Gastroesophageal sphincter (tissue), 4 donors: Measurements from ENCODE around the gene TBC1D5. TPM values are rescaled to one million over a fixed set of nuclear protein-coding genes. Genes with fewer than 3 reads are reported as not detected.
"Not testable (repeated sequence)": the region's sequence is repeated elsewhere in the genome, so short reads cannot be mapped to it uniquely, and the experiment has no call there.

Experiments used
- ATAC-seq: fragments of 150-250 bp; one replicate; pipeline ENCODE4 v1.9.1; 2016; ENCODE audit warnings: mild to moderate bottlenecking, moderate library complexity
- H3K27ac ChIP-seq, 4 donors: fragments of 200-600 bp; sonication (generic) in 3 of 4; 1 replicate in 3 of 4; 2 replicates in 1 of 4; pipeline ENCODE4 v1.5.1; 2016 to 2019
- H3K27me3 ChIP-seq: fragments of 200-600 bp; sonication (generic); one replicate; pipeline ENCODE4 v1.5.1; 2019
- H3K36me3 ChIP-seq, 2 donors: fragments of 200-600 bp; sonication (generic); one replicate each; pipeline ENCODE4 v1.5.1; 2019; ENCODE audit warnings: control low read depth in 1 of 2
- H3K4me1 ChIP-seq, 3 donors: fragments of 200-600 bp; sonication (generic); 1 replicate in 2 of 3; 2 replicates in 1 of 3; pipeline ENCODE4 v1.5.1; 2016 to 2019; ENCODE audit warnings: control low read depth in 2 of 3
- H3K4me3 ChIP-seq, 2 donors: fragments of 200-600 bp; sonication (generic); one replicate each; pipeline ENCODE4 v1.5.1; 2019; ENCODE audit warnings: mild to moderate bottlenecking in 1 of 2, moderate library complexity in 1 of 2
- H3K9me3 ChIP-seq, 3 donors: fragments of 200-600 bp; sonication (generic); one replicate each; pipeline ENCODE4 v1.5.1; 2017 to 2019; ENCODE audit warnings: control low read depth in 2 of 3
- EP300 ChIP-seq: sonication (generic); formaldehyde crosslinking; IDR thresholded peaks from one replicate; pipeline ENCODE4 v1.6.1; 2017; ENCODE audit warnings: antibody characterized with exemption, mild to moderate bottlenecking
- POLR2A ChIP-seq, 2 donors: fragments of 450-650 bp; IDR thresholded peaks; one replicate each; pipeline ENCODE4 v1.6.1; 2017; ENCODE audit warnings: antibody characterized with exemption in 2 of 2, mild to moderate bottlenecking in 2 of 2, moderate library complexity in 1 of 2
- POLR2AphosphoS5 ChIP-seq: sonication (generic); formaldehyde crosslinking; IDR thresholded peaks from one replicate; pipeline ENCODE4 v1.6.1; 2017; ENCODE audit warnings: antibody characterized with exemption
- WGBS, 2 donors: methylation state at CpG; one replicate each; pipeline ENCODE4 v1.1.5; 2018; ENCODE audit warnings: low coverage in 1 of 2; 5-methylcytosine and 5-hydroxymethylcytosine counted together
- total RNA-seq, 4 donors: library from RNA; depleted of rRNA; stranded (reverse); fragments of >200 nt; gene quantifications; one replicate each; pipeline ENCODE4 v1.1.0, GENCODE V29; 2016
- TF ChIP-seq, protein P1 (sequence below), 4 experiments: fragments of 200-600 bp in 2 of 4; fragments of 450-650 bp in 2 of 4; sonication (generic) in 1 of 4; IDR thresholded peaks; one replicate each; pipeline ENCODE4 v1.5.1; 2017 to 2019; ENCODE audit warnings: antibody characterized with exemption in 4 of 4, mild to moderate bottlenecking in 2 of 4, moderate library complexity in 2 of 4

Gene TBC1D5
- total RNA-seq, 4 donors from 2014 or later: 59.5 to 66.6 (median 61.6) TPM

DNA sequence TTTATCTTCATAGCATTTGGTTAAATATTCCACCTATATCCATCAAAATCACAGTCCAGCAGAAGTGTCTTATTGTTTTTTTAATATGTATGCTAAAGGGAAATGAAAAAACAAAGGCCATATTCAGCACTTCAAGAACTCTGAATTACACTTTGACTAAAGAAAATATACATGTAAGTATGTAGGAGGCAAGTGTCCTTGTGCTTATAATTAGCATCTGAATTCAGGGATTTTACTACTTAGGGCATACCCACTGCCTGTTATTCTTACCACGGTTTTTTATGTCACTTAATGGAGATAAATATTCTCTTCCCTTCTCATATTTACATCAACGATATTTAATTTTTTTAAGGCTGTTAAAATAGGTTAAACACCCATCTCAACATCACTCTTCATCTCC, 117.3 kb downstream of the TBC1D5 start:
- H3K27me3 ChIP-seq: no peaks in the 10 kb centered on the region
- no peaks in the 10 kb centered on the region for H3K9me3 ChIP-seq
- TF ChIP-seq POLR2A (IDR thresholded peaks at IDR 0.05) (no peak), POLR2AphosphoS5 (no peak), EP300 (no peak)
- TF ChIP-seq, protein P1, sequence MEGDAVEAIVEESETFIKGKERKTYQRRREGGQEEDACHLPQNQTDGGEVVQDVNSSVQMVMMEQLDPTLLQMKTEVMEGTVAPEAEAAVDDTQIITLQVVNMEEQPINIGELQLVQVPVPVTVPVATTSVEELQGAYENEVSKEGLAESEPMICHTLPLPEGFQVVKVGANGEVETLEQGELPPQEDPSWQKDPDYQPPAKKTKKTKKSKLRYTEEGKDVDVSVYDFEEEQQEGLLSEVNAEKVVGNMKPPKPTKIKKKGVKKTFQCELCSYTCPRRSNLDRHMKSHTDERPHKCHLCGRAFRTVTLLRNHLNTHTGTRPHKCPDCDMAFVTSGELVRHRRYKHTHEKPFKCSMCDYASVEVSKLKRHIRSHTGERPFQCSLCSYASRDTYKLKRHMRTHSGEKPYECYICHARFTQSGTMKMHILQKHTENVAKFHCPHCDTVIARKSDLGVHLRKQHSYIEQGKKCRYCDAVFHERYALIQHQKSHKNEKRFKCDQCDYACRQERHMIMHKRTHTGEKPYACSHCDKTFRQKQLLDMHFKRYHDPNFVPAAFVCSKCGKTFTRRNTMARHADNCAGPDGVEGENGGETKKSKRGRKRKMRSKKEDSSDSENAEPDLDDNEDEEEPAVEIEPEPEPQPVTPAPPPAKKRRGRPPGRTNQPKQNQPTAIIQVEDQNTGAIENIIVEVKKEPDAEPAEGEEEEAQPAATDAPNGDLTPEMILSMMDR (IDR thresholded peaks at IDR 0.05): no peak
- no peak for ATAC-seq
- no peak overlapping the region for H3K27ac ChIP-seq
- H3K36me3 ChIP-seq: peaks cover 0 to 21% of the 10 kb centered on the region in 2 donors
- H3K4me3 ChIP-seq: no peak overlapping the region
- WGBS, 2 donors: 28 to 51% methylated on average over 2 of the region's 2 CpGs
- H3K4me1 ChIP-seq: peaks cover 0 to 14% (median 0%) of the 10 kb centered on the region in 3 donors

DNA sequence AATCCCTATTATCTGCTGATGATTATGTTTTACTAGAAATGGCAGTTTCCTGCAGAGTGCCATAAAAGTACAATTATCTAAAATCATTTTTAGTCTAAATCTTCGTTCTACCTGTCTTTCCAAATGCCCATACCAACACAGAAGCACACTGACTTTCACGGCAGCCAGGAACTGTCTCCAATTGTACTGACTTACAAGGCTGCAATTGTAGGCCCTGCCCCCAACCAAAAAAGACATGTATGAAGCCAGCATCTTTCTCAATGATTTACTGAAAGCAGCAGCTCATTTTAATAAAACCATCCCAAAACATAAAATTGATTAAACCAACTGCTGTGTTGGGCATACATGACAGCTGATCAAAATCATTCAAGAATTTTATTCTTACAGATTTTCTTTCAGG, 119.0 kb downstream of the TBC1D5 start:
- no peak for ATAC-seq
- no peaks in the 10 kb centered on the region for H3K9me3 ChIP-seq
- H3K27me3 ChIP-seq: no peaks in the 10 kb centered on the region
- TF ChIP-seq, protein P1 (IDR thresholded peaks at IDR 0.05): no peak
- no peak for TF ChIP-seq POLR2A (IDR thresholded peaks at IDR 0.05)
- TF ChIP-seq EP300: no peak
- TF ChIP-seq POLR2AphosphoS5: no peak
- 100% methylated on average over 2 of the region's 2 CpGs; no CpG with 5 or more reads in 1 of the 2 donors for WGBS, 2 donors
- peaks cover 0 to 7% (median 0%) of the 10 kb centered on the region in 3 donors for H3K4me1 ChIP-seq
- peaks cover 0 to 30% of the 10 kb centered on the region in 2 donors for H3K36me3 ChIP-seq
- no peak overlapping the region for H3K27ac ChIP-seq
- no peak overlapping the region for H3K4me3 ChIP-seq

DNA sequence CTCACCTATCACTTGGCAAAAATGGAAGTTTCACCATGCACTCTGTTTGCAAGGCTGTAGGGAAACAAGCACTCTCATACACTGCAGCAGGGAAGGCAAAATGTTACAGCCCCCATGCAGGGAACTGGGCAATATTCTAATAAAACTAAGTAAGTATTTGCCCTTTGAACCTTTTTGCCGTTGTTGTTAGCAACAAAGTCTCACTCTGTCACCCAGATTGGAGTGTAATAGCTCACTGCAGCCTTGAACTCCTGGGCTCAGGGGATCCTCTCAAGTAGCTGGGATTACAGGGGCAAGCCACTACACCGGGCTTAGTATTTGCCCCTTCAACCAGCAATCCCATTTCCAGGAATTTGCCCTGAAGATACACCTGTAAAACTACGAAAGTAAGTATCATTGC, 122.5 kb downstream of the TBC1D5 start:
- ATAC-seq: no peak
- TF ChIP-seq EP300: no peak
- no peak for TF ChIP-seq POLR2AphosphoS5
- TF ChIP-seq, protein P1 (IDR thresholded peaks at IDR 0.05): no peak
- no peak for TF ChIP-seq POLR2A (IDR thresholded peaks at IDR 0.05)
- H3K36me3 ChIP-seq: peaks cover 0 to 37% of the 10 kb centered on the region in 2 donors
- no peaks in the 10 kb centered on the region for H3K9me3 ChIP-seq
- 87 to 100% methylated on average over 3 of the region's 3 CpGs for WGBS, 2 donors
- H3K4me3 ChIP-seq: no peak overlapping the region
- H3K4me1 ChIP-seq: no peaks in the 10 kb centered on the region
- H3K27me3 ChIP-seq: no peaks in the 10 kb centered on the region
- no peak overlapping the region for H3K27ac ChIP-seq

DNA sequence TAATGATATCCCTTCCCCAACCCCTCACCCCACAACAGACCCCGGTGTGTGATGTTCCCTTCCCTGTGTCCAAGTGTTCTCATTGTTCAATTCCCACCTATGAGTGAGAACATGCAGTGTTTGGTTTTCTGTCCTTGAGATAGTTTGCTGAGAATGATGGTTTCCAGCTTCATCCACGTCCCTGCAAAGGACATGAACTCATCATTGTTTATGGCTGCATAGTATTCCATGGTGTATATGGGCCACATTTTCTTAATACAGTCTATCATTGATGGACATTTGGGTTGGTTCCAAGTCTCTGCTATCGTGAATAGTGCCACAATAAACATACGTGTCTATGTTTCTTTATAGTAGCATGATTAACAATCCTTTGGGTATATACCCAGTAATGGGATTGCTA, 129.4 kb downstream of the TBC1D5 start:
- not testable (repeated sequence) for H3K27me3 ChIP-seq, H3K4me1 ChIP-seq, H3K9me3 ChIP-seq, ATAC-seq, H3K4me3 ChIP-seq, H3K36me3 ChIP-seq, H3K27ac ChIP-seq
- WGBS, 2 donors: 87 to 88% methylated on average over 4 of the region's 4 CpGs

DNA sequence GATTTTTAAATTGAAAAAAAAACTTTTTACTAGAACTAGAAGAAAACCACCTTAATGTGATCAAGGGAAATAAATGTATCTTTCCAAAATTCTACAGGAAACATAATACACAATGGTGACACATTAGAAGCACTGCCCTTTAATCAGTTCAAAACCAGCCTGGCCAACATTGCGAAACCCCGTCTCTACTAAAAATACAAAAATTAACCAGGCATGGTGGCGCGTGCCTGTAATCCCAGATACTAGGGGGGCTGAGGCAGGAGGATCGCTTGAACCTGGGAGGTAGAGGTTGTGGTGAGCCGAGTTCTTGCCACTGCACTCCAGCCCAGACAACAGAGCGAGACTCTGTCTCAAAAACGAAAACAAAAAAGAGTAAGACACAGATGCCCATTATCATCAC, 134.5 kb downstream of the TBC1D5 start:
- no peaks in the 10 kb centered on the region for H3K4me1 ChIP-seq
- WGBS, 2 donors: 99 to 100% methylated on average over 1 to 8 of the region's 8 CpGs
- no peak overlapping the region for H3K4me3 ChIP-seq
- no peaks in the 10 kb centered on the region for H3K27me3 ChIP-seq
- no peaks in the 10 kb centered on the region for H3K36me3 ChIP-seq
- TF ChIP-seq, protein P1 (IDR thresholded peaks at IDR 0.05): no peak
- TF ChIP-seq EP300: no peak
- H3K9me3 ChIP-seq: no peaks in the 10 kb centered on the region
- no peak for ATAC-seq
- H3K27ac ChIP-seq: no peak overlapping the region
